GM21717 (cell line): Measurements from ENCODE around the gene ZNF195.
"Not testable (repeated sequence)": the region's sequence is repeated elsewhere in the genome, so short reads cannot be mapped to it uniquely, and the experiment has no call there.

Experiments used
- ATAC-seq: cut with Tn5 transposase; IDR thresholded peaks from one replicate; pipeline ENCODE4 v1.9.1; 2021; ENCODE audit warnings: mild to moderate bottlenecking, moderate library complexity; ENCODE audit not compliant: unreplicated experiment

ZNF195 gene

DNA sequence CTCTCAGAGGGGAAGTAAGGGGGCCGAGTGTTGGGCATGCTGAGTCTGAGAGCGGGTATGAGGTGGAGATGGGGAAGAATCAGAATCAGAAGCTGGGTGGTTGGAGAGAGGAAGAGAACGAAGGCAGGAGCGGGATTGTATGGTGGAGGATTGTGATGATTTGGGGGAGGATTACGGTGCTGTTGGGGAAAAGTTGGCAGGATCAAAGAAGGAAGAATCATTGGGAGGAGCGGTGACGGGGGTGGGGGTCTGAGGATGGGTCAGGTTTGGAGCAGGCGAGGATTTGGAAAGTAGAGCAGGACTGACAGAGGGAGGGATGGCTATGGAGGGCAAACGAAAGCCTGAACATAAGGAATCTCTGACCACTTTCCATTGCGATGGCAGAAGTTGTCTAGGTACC lies 22.1 kb downstream of the ZNF195 start:
- ATAC-seq, result no peak

DNA sequence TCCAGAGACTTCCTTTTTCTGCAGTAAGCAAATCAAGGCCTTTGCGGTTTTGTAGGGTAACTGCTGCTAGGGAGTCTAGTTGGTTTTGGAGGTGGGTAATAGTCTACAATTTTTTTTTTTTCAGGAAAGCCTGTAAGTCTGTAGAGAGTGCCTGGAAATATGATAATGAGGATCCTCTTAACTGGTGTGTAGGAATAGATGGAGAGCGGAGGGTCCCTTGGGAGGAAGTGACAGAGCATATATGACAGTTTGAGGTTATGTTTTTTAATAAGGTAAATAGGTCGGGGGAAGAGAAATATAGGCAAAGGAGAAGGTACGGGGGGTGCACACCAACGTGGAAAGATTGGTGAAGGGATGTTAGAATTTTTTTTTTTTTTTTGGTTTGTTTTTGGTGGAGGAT lies 25.9 kb downstream of the ZNF195 start:
- no peak for ATAC-seq

DNA sequence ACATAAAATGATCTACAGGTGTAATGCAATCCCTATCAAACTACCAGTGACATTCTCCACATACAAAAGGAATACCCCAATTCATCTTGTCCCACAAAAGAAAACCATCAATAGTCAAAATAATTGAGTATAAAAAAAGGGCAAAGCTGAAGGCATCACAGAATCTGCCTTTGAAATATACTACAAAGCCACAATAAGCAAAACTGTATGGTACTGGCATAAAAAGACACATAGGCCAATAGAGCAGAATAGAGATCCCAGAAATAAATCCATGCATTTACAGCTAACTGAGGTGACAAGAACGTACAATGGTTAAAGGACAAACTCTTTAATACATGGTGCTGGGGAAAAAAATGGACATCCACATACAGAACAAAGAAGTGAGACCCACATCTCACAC lies 31.8 kb downstream of the ZNF195 start:
- ATAC-seq, result no peak

DNA sequence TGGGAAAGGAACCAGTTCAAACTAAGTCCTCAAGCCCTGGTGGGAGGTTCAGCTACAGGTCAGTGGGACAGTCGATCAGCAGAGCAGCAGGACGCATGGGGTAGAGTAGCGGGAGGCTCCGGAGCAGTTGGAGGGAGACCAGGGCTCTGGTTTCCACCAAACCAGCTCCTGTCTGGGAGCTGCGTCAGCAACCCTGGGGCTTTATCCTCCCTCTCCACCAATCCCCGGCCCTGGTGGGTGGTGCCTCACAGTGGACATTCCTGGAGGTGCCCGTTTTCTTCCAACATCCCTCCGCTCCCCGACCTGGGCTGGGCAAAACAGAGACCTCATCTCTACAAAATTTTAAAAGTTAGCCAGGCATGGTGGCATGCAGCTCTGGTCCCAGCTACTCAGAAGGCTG lies 32.4 kb downstream of the ZNF195 start:
- ATAC-seq, result no peak

DNA sequence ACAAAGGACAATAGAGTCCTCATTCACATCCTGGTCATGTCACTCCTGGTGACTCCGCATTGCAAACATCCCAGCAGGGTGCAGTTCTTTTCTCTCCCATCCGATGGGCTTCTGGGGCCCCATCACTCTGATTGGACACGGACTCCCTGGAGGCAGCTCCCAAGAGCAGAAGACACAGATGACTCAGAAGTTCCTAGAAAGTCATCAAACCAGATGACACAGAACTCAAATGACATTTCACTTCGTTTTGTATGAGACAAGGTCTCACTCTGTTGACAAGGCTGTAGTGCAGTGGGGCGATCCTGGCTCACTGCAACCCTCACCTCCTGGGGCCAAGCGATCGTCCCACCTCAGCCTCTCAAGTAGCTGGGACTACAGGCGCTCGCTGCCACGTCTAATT lies 33.2 kb downstream of the ZNF195 start:
- ATAC-seq, result no peak

DNA sequence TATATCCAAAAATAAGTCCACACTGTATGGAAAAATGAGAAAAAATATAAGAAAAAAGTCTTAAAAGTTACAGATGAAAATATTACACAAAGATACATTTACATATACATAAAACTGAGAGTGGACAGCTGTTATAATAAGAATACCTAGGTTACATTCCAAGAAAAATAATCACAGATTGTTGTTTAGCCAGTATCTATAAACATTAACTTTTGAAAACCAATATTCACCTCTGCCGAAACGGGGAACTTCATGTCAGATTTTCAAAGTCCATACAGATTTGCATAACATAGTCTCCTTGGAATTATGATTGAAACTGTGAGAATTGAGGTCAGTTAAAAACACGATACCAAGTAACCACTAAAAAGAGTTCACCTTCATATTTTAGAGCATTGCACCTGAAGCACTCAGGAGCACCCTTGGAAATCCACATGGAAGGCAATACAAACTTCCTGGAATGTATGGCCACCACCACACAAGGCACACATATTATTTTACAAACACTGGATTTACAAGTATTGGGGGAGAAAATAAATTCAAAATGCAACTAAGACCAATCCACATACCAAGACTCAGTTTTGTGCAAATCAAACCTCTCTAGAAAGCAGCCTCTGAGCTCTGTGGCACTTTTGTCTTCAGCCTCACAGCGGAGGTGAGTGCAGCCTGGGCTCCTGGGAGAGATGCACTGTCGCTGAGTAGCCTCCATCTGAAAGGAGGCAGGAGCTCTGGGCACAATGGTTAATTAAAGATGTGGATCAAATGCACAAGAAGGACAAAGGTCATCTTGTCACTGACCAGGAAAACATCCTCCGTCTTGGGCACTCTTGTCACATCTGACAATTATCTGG lies 34.4 kb downstream of the ZNF195 start:
- no peak for ATAC-seq

DNA sequence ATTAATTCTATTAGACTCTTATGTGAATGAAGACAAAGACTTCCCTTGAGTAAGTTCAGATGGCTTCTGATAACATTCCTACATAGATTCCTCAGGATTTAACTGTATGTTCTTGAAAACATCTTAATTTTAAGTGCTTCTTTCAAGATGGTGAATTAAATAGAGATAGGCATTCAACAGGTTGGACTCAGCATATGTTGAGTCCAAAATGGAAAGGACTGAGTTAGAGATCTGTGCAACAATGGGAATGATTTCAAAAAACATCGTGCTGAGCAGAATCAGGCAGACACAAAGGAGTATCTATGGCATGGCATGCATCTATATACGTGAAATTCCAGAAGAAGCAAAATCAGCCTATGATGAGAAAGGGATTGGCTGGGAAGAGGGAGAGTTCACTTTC lies 36.2 kb downstream of the ZNF195 start:
- no peak for ATAC-seq

DNA sequence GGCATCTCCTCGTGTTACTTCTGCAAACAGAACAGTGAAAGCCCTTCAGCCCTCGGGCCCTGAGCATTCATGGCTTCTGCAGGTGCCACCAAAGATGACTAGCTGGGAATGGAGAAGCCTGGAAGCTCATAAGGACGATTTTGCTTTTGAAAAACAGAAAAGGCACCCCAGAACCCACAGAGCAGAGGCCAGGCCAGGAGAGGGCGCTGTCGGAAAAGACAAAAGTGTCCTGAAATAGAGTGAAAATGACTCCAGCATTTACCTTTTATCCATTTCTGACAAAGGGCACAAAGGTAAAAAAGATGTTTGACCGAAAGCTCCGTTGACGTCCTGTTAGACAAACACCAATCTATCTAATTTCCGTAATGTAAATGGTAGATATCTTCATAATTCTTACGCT lies 37.6 kb downstream of the ZNF195 start:
- no peak for ATAC-seq

DNA sequence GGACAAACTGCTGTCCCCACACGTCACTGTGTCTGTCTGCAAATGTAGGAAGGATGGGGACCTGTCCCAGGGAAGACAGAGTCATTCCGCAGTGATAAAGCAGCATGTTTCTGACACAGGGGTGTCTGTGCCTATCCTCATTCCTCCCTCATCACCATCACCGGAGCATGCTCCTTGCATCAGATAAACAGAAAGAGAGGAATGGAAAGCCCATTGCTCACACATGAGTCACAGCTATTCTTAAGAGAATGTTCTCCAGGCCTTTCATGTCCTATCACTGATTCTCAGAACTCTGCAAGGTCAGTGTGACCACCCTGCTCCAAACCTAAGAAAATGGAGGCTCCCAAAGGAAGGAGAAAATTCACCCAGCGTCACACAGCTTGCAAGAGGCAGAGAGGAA lies 38.9 kb downstream of the ZNF195 start:
- ATAC-seq, result no peak

DNA sequence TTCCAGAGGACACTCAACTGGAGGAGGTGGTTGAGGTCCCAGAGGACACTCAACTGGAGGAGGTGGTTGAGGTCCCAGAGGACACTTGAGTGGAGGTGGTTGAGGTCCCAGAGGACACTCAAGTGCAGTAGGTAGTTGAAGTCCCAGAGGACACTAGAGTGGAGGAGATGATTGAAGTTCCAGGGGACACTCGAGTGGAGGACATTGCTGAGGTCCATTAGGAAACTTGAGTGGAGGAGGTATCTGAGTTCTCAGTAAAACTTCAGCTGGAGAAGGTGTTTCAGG lies 39.7 kb downstream of the ZNF195 start:
- ATAC-seq, result no peak

DNA sequence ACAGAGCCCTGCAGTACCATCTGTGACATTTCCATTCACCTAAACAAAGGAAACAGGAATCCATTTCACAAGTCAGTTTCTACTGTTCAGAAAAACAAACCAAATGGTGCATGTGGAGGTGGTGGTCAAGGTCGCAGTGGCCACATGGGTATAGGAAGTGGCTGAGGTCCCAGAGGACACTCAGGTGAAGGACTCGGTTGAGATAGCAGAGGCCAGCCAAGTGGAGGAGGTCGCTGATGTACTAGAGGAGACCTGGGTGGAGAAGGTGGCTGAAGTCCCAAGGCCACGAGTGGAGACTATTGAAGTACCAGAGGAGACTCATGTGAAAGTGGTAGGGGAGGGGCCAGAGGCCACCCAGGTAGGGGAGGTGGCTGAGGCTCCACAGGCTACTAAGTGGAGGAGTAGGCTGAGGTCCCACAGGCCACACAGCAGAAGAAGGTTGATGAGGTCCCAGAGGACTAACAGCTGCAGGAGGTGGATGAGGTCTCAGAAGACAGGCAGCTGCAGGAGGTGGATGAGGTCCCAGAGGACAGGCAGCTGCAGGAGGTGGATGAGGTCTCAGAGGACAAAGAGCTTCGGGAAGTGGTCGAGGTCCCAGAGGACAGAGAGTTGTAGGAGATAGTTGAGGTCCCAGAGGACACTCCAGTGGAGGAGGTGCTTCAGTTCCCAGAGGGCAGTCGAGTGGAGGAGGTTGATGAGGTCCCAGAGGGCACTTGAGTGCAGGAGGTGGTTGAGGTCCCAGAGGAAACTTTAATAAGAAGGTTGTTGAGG lies 40.2 kb downstream of the ZNF195 start:
- no peak for ATAC-seq

DNA sequence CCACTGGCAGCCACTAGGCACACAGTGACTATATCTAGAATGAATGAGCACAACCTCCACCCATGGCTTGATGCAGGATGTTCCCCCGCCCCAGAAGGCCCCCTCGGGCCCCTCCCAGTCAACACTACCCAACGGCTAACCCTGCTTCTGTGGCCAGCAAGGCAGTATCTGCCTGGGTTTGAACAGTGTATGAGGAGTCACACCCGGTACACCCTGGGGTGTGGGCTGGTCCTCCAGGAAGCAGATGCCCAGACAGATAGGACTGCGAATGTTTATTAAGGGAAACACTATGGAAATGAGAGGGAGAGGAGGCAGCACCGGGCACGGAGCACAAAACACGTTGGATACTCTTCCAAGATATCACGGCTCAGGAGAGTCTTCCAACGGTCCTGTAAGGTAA lies 42.5 kb downstream of the ZNF195 start:
- ATAC-seq, result not testable (repeated sequence)

DNA sequence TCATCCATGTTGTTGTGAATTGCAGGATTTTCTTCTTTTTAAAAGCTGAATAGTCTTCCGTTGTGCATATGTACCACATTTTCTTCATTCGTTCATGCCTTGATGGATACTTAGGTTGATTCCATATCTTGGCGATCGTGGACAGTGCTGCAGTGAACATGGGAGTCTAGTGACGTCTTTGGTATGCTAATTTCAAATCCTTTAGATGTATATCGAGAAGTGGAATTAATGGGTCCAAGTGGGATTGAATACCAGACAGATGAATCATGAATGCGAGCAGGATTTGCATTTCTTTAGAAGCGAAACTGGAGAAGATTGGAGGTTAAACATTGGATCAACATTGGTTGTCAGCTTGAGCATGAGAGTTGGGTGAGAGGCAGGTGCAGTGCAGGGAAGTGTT lies 45.8 kb downstream of the ZNF195 start:
- not testable (repeated sequence) for ATAC-seq

DNA sequence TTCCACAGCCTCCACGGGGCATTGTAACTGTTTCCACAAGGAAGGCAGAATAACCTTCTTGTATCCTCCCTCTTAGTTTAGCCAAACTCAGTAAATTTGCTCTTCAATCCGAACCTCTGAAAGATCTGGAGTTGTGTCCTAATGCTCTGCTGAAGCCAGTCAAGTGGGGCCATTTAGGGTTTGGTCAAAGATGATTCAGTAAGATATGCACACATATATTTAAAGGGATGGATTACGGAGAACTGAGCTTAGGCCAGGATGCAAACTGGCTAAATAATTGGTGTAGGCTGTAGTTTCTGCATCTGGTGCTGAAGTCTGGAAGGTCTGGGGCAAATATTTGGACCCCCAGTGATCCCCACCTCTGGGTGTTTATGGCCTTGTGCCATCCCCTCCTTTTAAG lies 47.9 kb downstream of the ZNF195 start:
- not testable (repeated sequence) for ATAC-seq

DNA sequence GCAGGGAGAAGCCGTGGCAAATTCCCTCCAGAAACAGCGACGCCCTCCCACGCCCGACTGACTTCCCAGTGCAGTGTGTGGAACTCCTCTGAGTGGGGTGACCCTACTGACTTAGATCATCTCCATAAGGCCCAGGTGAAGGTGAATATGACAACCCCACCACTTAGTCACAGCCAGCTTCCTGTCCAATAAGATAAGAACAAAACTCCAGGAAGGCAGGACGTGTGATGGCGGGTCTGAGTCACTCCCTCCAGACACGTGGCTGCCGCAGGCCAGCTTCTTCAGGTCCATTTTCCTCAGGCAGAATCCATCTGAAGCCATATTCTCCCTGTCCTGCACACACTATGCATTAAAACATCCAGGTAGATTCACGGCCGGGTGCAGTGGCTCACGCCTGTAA lies 48.9 kb downstream of the ZNF195 start:
- not testable (repeated sequence) for ATAC-seq

DNA sequence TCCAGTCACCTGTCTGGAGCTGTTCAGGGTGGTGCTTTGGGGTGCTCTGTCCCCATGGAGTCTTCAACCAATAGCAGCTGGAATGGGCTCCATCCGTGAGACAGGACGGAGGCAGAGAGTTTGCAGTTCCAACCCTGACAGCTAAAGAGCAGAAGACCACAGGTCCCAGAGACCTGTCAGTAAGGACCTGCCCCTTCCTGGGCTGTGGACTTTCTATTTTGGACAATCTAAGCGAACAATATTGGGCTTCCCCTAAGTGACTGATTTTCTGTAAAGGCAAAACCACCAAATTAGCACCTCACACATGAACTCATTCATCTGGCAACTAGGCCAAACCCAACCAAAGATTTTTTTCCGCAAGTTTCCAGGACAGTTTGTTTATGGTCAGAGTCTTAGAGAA lies 50.4 kb downstream of the ZNF195 start:
- not testable (repeated sequence) for ATAC-seq

DNA sequence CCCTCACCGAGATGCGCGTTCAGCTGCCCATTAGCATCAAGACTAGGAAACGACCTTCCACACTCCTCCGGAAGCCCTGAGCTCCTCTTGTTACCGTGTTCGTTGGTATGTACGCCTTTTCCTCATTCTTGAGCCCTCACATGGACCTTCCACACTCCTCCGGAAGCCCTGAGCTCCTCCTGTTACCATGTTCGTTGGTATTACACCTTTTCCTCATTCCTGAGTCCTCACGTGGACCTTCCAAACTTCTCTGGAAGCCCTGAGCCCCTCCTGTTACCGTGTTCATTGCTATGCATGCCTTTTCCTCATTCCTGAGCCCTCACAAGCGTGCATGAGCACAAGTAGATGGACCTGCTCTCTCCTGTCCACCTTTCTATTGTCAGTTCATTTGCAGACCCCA lies 52.5 kb downstream of the ZNF195 start:
- ATAC-seq, result not testable (repeated sequence)

DNA sequence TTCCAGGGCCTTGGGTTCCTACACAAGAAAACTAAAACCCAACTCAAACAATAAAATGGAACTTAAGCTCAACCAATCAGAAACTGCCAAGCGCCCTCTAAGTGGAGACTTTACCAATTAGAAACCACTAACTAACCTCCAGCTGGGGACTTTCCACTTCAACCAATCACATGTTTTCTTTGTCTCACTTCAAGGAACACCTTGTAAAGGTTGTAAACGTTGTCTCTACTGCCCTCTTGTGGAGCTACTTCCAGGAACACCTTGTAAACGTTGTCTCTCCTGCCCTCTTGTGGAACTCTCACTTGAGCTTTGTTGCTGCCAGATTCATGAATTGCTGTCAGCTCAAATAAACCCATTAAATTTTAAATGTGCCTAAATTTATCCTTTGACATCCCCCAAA lies 54.2 kb downstream of the ZNF195 start:
- not testable (repeated sequence) for ATAC-seq
